ENCODE results near the gene CD151. TPM values are rescaled to one million over a fixed set of nuclear protein-coding genes. Genes with fewer than 3 reads are reported as not detected.

Gene CD151
- total RNA-seq, 1 donor from 2014 or later: 558 TPM

- Mint-ChIP-seq H3K36me3 (ENCODE audit: low read depth) (peaks cover 5% of the 10 kb centered on the region), H3K9me3 (ENCODE audit: low read depth) (no peaks in the 10 kb centered on the region), H3K27me3 (ENCODE audit: low read depth) (no peaks in the 10 kb centered on the region), H3K4me1 (ENCODE audit: low read depth) (peaks cover 9% of the 10 kb centered on the region), H3K4me3 (ENCODE audit: unreplicated experiment) (no peak overlapping the region), H3K27ac (ENCODE audit: unreplicated experiment) (no peak overlapping the region)
- peak; percentile 28 for TF ChIP-seq CTCF (IDR thresholded peaks at IDR 0.05)
- DNase-seq (ENCODE audit: low spot score): no peak
Observed at GRCh38 chr11:788009-788640, 44.6 kb upstream of the CD151 start.

GRCh38 chr11:788953-789940, 43.5 kb upstream of the CD151 start:
- Mint-ChIP-seq H3K36me3 (ENCODE audit: low read depth) (peaks cover 2% of the 10 kb centered on the region), H3K27ac (ENCODE audit: unreplicated experiment) (no peak overlapping the region), H3K4me1 (ENCODE audit: low read depth) (no peaks in the 10 kb centered on the region), H3K27me3 (ENCODE audit: low read depth) (no peaks in the 10 kb centered on the region), H3K9me3 (ENCODE audit: low read depth) (no peaks in the 10 kb centered on the region), H3K4me3 (ENCODE audit: unreplicated experiment) (no peak overlapping the region)
- no peak for TF ChIP-seq CTCF (IDR thresholded peaks at IDR 0.05)
- DNase-seq (ENCODE audit: low spot score): no peak

GRCh38 chr11:789943-790342, 42.8 kb upstream of the CD151 start, which contains the start of gene CEND1:
Gene CEND1, minus strand, starts transcription at chr11:790090. Its CDS starts 1,514 bp downstream, at chr11:788576.
- Mint-ChIP-seq H3K27me3 (ENCODE audit: low read depth) (no peaks in the 10 kb centered on the region), H3K4me3 (ENCODE audit: unreplicated experiment) (no peak within 1 kb of the TSS), H3K36me3 (ENCODE audit: low read depth) (peaks cover under 1% of the 10 kb centered on the region), H3K9me3 (ENCODE audit: low read depth) (no peaks in the 10 kb centered on the region), H3K27ac (ENCODE audit: unreplicated experiment) (no peak within 1 kb of the TSS), H3K4me1 (ENCODE audit: low read depth) (no peaks in the 10 kb centered on the region)
- no peak for TF ChIP-seq CTCF (IDR thresholded peaks at IDR 0.05)
- no peak for DNase-seq (ENCODE audit: low spot score)

- Mint-ChIP-seq H3K4me1 (ENCODE audit: low read depth) (peaks cover 2% of the 10 kb centered on the region), H3K9me3 (ENCODE audit: low read depth) (no peaks in the 10 kb centered on the region), H3K36me3 (ENCODE audit: low read depth) (no peaks in the 10 kb centered on the region), H3K4me3 (ENCODE audit: unreplicated experiment) (no peak overlapping the region), H3K27ac (ENCODE audit: unreplicated experiment) (no peak overlapping the region), H3K27me3 (ENCODE audit: low read depth) (no peaks in the 10 kb centered on the region)
- TF ChIP-seq CTCF (IDR thresholded peaks at IDR 0.05): no peak
- DNase-seq (ENCODE audit: low spot score): no peak
Observed at GRCh38 chr11:790721-791564, 41.8 kb upstream of the CD151 start.
